Endodermal cell (in vitro differentiated cells): Measurements from ENCODE around the gene MS4A10. TPM values are rescaled to one million over a fixed set of nuclear protein-coding genes. Genes with fewer than 3 reads are reported as not detected.

Source experiments
- DNase-seq: peaks from one replicate; pipeline ENCODE4 v3.0.0-alpha.2; 2017
- H3K27ac ChIP-seq: 2 replicates; pipeline ENCODE4 v1.5.1; 2013; ENCODE audit warnings: mild to moderate bottlenecking, low read depth, low read length, moderate library complexity
- H3K27me3 ChIP-seq: 2 replicates; pipeline ENCODE4 v1.6.1; 2013; ENCODE audit warnings: mild to moderate bottlenecking, low read length, moderate library complexity; ENCODE audit not compliant: insufficient read depth, control insufficient read depth, poor library complexity, severe bottlenecking
- H3K36me3 ChIP-seq: 2 replicates; pipeline ENCODE4 v1.7.0; 2013; ENCODE audit warnings: mild to moderate bottlenecking, low read length, moderate library complexity; ENCODE audit not compliant: control insufficient read depth, insufficient read depth
- H3K4me1 ChIP-seq: one replicate; pipeline ENCODE4 v1.7.0; 2013; ENCODE audit warnings: low read length; ENCODE audit not compliant: control insufficient read depth, insufficient read depth
- H3K4me3 ChIP-seq: 2 replicates; pipeline ENCODE4 v1.5.1; 2013; ENCODE audit warnings: mild to moderate bottlenecking, low read length, moderate library complexity
- H3K9ac ChIP-seq: 2 replicates; pipeline ENCODE4 v1.6.1; 2013; ENCODE audit warnings: mild to moderate bottlenecking, low read length, moderate library complexity; ENCODE audit not compliant: poor library complexity, severe bottlenecking; ENCODE audit errors: extremely low read depth
- H3K9me3 ChIP-seq: 2 replicates; pipeline ENCODE4 v1.6.1; 2013; ENCODE audit warnings: mild to moderate bottlenecking, low read length, moderate library complexity; ENCODE audit not compliant: control insufficient read depth
- H3K27ac Mint-ChIP-seq: 2 replicates; pipeline ENCODE4 v1.8.0; 2020; ENCODE audit warnings: mixed read lengths
- H3K27me3 Mint-ChIP-seq: 2 replicates; pipeline ENCODE4 v1.8.0; 2021; ENCODE audit warnings: mild to moderate bottlenecking, mixed read lengths; ENCODE audit not compliant: insufficient read depth
- H3K36me3 Mint-ChIP-seq: 2 replicates; pipeline ENCODE4 v1.8.0; 2020; ENCODE audit warnings: low read depth, mixed read lengths
- H3K4me1 Mint-ChIP-seq: 2 replicates; pipeline ENCODE4 v1.8.0; 2020; ENCODE audit warnings: mixed read lengths
- H3K4me3 Mint-ChIP-seq: 2 replicates; pipeline ENCODE4 v1.8.0; 2020; ENCODE audit warnings: mild to moderate bottlenecking, moderate library complexity, mixed read lengths
- H3K9me3 Mint-ChIP-seq: 2 replicates; pipeline ENCODE4 v1.8.0; 2020; ENCODE audit warnings: mild to moderate bottlenecking, mixed read lengths
- CTCF ChIP-seq: fragments of 200-600 bp; sonication (generic); conservative IDR thresholded peaks from 2 replicates; pipeline ENCODE4 v1.5.0; 2021; ENCODE audit warnings: antibody characterized with exemption, mild to moderate bottlenecking
- WGBS, 2 experiments: methylation state at CpG; one replicate each; pipeline versions ENCODE4 v1.1.5 to v1.1.7; 2013; ENCODE audit warnings: missing lambda C conversion rate in 2 of 2, mixed read lengths in 1 of 2; ENCODE audit not compliant: insufficient coverage in 1 of 2, insufficient read length in 1 of 2; 5-methylcytosine and 5-hydroxymethylcytosine counted together
- total RNA-seq, 2 donors: library from RNA; stranded (reverse); fragmentation: NEBNext Ultra II Directional in 1 of 2; extraction: Animal tissue kit (Norgen Biotek cat#: 25700) in 1 of 2; gene quantifications; 2 replicates in 1 of 2; 3 replicates in 1 of 2; pipeline ENCODE4 v1.2.1, GENCODE V29; 2021

MS4A10 gene
- total RNA-seq, 2 donors from 2014 or later, result not detected

DNA sequence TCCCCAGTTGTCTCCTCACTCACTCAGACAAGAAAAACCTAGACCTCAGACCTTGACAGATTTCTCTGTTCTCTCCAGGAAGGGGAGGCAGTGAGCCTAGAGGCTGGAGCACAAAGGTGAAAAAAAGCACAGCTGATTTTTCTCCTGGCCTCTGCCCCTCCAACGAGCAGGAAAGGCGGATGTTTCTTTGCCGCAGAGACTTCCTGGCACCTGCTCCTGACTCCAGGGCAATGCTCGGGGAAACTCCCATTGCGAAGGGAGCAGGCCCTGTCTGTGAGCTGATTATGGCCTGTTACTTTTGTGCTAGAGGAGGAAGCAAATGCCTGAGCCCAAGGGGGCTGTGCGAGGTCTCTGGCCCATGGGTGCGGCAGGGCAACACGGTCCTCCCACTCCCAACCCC lies 25.4 kb downstream of the MS4A10 start:
- H3K9me3 ChIP-seq, result no peaks in the 10 kb centered on the region

DNA sequence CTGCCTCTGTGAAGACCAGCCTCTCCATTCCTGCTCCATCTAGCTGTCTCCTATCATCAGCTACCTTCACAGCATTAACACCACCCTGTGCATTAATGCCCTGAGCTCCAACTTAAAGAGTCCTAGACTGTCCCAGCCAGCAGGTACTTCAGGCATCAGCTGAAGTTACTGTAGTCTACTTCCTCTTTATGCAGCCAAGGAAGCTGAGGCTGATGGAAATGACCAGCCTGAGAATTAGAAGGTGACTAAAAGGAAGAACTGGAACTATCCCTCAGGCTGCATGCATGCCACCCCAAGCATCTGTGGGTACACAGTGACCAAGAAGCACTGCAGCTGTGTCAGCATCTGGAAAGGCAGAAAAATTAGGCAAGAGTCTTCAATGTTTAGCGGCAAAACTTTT lies 28.2 kb downstream of the MS4A10 start:
- TF ChIP-seq CTCF, result no peak
- no peak overlapping the region for H3K4me3 Mint-ChIP-seq
- WGBS, 2 experiments, result 83 to 91% methylated on average over 1 of the region's 1 CpG
- Histone ChIP-seq H3K9me3 (peaks cover 14% of the 10 kb centered on the region), H3K4me3 (no peak overlapping the region), H3K27ac (no peak overlapping the region), H3K4me1 (no peaks in the 10 kb centered on the region), H3K9ac (no peak overlapping the region), H3K27me3 (no peaks in the 10 kb centered on the region), H3K36me3 (no peaks in the 10 kb centered on the region)
- no peaks in the 10 kb centered on the region for H3K4me1 Mint-ChIP-seq
- no peak for DNase-seq
- H3K27me3 Mint-ChIP-seq, result peaks cover 8% of the 10 kb centered on the region
- no peak overlapping the region for H3K27ac Mint-ChIP-seq
- peaks cover 33% of the 10 kb centered on the region for H3K9me3 Mint-ChIP-seq
- no peaks in the 10 kb centered on the region for H3K36me3 Mint-ChIP-seq

More for the DNA sequence above, 25.4 kb downstream of the MS4A10 start:
- H3K27me3 Mint-ChIP-seq, result peaks cover 8% of the 10 kb centered on the region
- Histone ChIP-seq H3K9ac (no peak overlapping the region), H3K4me3 (no peak overlapping the region), H3K36me3 (no peaks in the 10 kb centered on the region), H3K27me3 (no peaks in the 10 kb centered on the region), H3K27ac (no peak overlapping the region), H3K4me1 (no peaks in the 10 kb centered on the region)
- H3K27ac Mint-ChIP-seq, result no peak overlapping the region
- H3K9me3 Mint-ChIP-seq, result peaks cover 16% of the 10 kb centered on the region
- no peaks in the 10 kb centered on the region for H3K36me3 Mint-ChIP-seq
- no peaks in the 10 kb centered on the region for H3K4me1 Mint-ChIP-seq
- DNase-seq, result no peak
- 81 to 84% methylated on average over 7 to 8 of the region's 8 CpGs for WGBS, 2 experiments
- no peak for TF ChIP-seq CTCF
- no peak overlapping the region for H3K4me3 Mint-ChIP-seq

- Mint-ChIP-seq H3K36me3 (no peaks in the 10 kb centered on the region), H3K9me3 (peaks cover 33% of the 10 kb centered on the region), H3K27ac (no peak overlapping the region), H3K27me3 (peaks cover 8% of the 10 kb centered on the region), H3K4me3 (no peak overlapping the region), H3K4me1 (no peaks in the 10 kb centered on the region)
- H3K9ac ChIP-seq, result no peak overlapping the region
- H3K36me3 ChIP-seq, result no peaks in the 10 kb centered on the region
- no peak overlapping the region for H3K4me3 ChIP-seq
- no peaks in the 10 kb centered on the region for H3K27me3 ChIP-seq
- WGBS, 2 experiments, result 88 to 90% methylated on average over 2 of the region's 2 CpGs
- no peak for TF ChIP-seq CTCF
- H3K9me3 ChIP-seq, result peaks cover 14% of the 10 kb centered on the region
- H3K27ac ChIP-seq, result no peak overlapping the region
- no peaks in the 10 kb centered on the region for H3K4me1 ChIP-seq
- no peak for DNase-seq
These were observed 29.0 kb downstream of the MS4A10 start for GRCh38 chr11:60814112-60814511.
